NCI-H2227 treated with DMSO at 0.1 percent for 48 hours (cell line): ENCODE data around the gene RPS2.
"Not testable (repeated sequence)": the region's sequence is repeated elsewhere in the genome, so short reads cannot be mapped to it uniquely, and the experiment has no call there.

Experiments used
- DNase-seq: peaks from one replicate; lab custom pipeline; 2025; lab: John Stamatoyannopoulos, UW

RPS2 gene

GRCh38 chr16:1964506-1965395 lies at the start of gene RPS2:
RPS2 (minus strand) TSS chr16:1964826; CDS start chr16:1964625, 201 bp downstream.
- peak; percentile 99 for DNase-seq

- DNase-seq = no peak
These were observed 48.9 kb upstream of the RPS2 start for GRCh38 chr16:2013527-2013926.

- DNase-seq = not testable (repeated sequence)
These were observed 47.1 kb upstream of the RPS2 start for GRCh38 chr16:2011726-2012125.

- peak; percentile 71 for DNase-seq
These were observed 45.3 kb upstream of the RPS2 start, which contains the start of gene ZNF598 for GRCh38 chr16:2009791-2010510. ZNF598 (minus strand) TSS chr16:2009821.

DNA sequence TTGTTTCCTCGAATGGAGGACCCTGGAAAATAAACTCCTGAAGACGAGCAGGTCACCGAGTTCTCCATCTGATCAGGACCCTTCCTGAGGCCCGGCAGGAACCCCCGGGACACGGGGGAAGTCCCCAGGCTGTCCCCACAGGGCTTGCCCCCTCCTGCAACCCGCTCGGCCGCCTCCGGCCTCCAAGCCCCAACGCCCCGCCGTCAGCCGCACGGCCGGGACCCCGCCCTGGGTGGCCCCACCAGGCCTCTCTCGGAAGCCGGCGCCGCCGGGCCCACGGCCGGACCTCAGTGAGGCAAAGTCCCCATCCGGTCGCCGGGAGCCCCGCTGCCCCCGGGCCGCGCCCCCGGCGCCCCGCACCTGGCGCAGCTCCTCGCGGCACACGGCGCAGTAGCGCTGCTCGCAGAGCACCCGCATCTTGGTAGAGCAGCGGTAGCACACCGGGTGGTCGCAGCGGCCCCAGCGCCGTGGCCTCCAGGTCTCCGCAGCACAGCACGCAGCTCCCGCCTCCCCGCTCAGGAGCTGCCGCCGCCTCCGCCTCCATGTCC lies 44.6 kb upstream of the RPS2 start:
- no peak for DNase-seq

GRCh38 chr16:2008631-2009163 lies 44.1 kb upstream of the RPS2 start:
- no peak for DNase-seq

- no peak for DNase-seq
These were observed 43.4 kb upstream of the RPS2 start for GRCh38 chr16:2008009-2008526.

GRCh38 chr16:2007081-2007836 lies 42.6 kb upstream of the RPS2 start:
- no peak for DNase-seq

DNA sequence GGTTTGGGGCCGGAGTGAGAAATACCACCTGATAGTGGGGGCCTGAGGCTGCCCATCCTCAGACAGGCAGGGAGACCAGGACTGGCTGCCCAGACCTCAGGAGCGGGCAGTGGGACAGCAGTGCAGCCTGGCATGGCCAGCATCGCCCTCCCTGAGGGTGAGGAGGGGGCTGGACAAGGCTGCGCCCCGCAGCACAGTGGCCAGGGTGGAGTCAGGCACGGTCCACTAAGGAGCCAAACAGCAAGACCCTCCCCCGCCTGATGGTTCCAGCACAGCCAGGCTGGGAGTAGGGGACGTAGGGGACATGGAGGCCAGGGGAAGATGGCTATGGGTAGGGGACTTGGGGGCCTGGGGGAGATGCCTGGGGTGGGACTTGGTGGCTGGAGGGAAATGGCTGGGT lies 41.7 kb upstream of the RPS2 start:
- no peak for DNase-seq

GRCh38 chr16:2005646-2006045 lies 41.0 kb upstream of the RPS2 start:
- no peak for DNase-seq

GRCh38 chr16:2004795-2005517 lies 40.3 kb upstream of the RPS2 start:
- DNase-seq = no peak

- DNase-seq = peak; percentile 80
These were observed 39.4 kb upstream of the RPS2 start for GRCh38 chr16:2003827-2004641.

- DNase-seq = no peak
These were observed 38.7 kb upstream of the RPS2 start for GRCh38 chr16:2003231-2003826.

GRCh38 chr16:2002406-2003230 lies 38.0 kb upstream of the RPS2 start:
- no peak for DNase-seq

DNA sequence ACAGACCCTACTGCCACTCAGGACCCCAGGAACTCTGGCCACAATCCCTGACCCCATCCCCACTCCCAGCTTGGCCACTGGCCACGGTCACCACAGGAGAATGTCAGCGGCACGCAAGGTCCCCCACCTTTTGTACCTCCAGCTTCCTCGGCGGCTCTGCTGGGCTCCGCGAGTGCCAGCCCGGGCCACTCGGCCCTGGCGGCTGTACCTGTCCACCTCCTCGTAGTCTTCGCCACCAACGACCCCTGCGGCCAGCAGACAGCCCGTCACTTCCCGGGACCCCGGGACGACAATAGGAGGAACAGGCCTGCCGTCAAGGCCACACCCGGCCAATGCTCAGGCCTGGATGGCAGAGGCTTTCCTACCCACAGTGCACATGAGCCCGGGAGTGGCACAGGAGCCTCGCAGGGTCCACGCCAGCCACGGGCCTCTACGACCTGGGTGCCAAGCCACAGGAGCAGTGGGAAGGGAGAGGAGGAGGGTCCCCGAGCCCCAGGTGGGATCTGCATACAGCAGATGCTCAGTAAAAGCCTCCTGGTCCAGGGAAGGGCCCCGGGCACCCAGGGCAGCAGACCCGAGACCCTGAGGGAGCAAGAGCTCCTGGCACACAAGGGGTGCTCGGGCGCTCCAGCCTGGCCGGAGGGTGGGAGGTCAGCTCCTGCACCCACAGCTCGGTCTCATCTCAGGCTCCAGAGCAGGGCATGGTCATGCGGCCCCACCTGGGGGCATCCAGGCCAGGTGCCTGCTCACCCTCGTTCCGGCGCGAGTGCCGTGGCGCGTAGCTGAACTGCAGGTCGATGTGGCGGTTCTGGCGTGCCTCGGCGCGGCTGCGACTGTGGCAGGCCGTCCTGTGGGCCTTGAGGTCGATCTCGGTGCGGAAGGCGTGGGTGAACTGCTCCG lies 37.1 kb upstream of the RPS2 start:
- DNase-seq = no peak

GRCh38 chr16:2001035-2001434 lies 36.4 kb upstream of the RPS2 start:
- no peak for DNase-seq

DNA sequence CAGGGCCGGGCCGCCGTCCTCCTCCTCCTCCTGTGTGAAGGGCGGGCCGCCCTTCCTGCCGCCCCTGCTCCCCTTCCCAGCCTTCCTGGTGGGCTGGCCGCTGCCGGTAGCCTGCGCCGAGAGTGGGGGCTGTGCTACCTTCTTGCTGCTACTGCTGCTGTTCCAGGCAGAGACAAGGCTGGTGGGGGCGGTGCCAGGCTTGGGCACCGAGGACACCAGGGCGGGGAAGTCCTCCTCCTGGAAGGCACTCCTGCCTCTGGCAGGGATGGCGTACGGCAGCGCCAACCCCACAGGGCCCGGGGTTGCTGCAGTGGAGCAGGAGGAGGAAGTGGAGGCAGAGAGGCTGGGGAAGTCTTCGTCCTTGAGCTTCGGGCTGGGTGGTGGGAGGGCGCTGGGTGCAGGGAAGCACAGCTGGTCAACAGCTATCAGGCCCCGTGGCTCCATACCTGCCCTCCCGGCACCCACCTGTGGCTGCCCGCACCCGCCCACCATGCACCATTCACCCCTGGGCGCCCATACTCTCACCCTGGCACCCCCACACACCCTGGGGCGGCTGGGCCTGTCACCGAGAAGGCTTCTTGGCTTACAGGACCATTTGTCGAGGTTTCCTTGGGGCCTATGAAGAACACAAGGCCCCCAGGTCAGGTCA lies 35.4 kb upstream of the RPS2 start:
- DNase-seq = no peak
